Pancreas (tissue), 10 donors: ENCODE data around the gene ANKRD2. TPM values are rescaled to one million over a fixed set of nuclear protein-coding genes. Genes with fewer than 3 reads are reported as not detected.

ENCODE experiments used
- ATAC-seq, 4 donors: fragments of 200-7000 bp; cut with Tn5 transposase; one replicate each; pipeline versions ENCODE4 v1.8.0 to v1.9.1; 2020; ENCODE audit warnings: mild to moderate bottlenecking in 4 of 4, moderate library complexity in 4 of 4
- DNase-seq, 6 donors: peaks; one replicate each; pipeline ENCODE4 v3.0.0-alpha.2; 2020
- FAIRE-seq: peaks from 2 replicates; lab custom pipeline; 2012; peaks lifted over from hg19 to GRCh38; lab: Jason Lieb, UNC
- H3K27ac ChIP-seq, 4 donors: fragments of 200-600 bp; sonication (generic); 1 replicate in 3 of 4; 2 replicates in 1 of 4; pipeline versions ENCODE4 v1.5.0 to v1.8.0; 2020
- H3K27me3 ChIP-seq, 4 donors: fragments of 200-600 bp; one replicate each; pipeline ENCODE4 v1.8.0; 2021
- H3K36me3 ChIP-seq, 3 donors: fragments of 200-600 bp; sonication (generic) in 1 of 3; one replicate each; pipeline versions ENCODE4 v1.5.0 to v1.8.0; 2020 to 2021
- H3K4me1 ChIP-seq, 3 donors: fragments of 200-600 bp; one replicate each; pipeline ENCODE4 v1.8.0; 2021
- H3K4me3 ChIP-seq, 4 donors: fragments of 200-600 bp; sonication (generic) in 2 of 4; one replicate each; pipeline versions ENCODE4 v1.5.0 to v1.8.0; 2020 to 2021
- H3K9me3 ChIP-seq, 4 donors: fragments of 200-600 bp; one replicate each; pipeline ENCODE4 v1.8.0; 2021
- CTCF ChIP-seq, 4 donors: fragments of 200-600 bp; sonication (generic) in 3 of 4; IDR thresholded peaks; one replicate each; pipeline versions ENCODE4 v1.5.0 to v1.8.0; 2021; ENCODE audit warnings: antibody characterized with exemption in 4 of 4
- WGBS, 2 donors: extraction: QIAGEN DNeasy Blood & Tissue Kit; methylation state at CpG; one replicate each; pipeline ENCODE4 v1.1.7; 2013; 5-methylcytosine and 5-hydroxymethylcytosine counted together
- intact Hi-C, 3 donors: fragments of 100-400 bp; cut with DNase I; formaldehyde crosslinking; loops; one replicate each; pipeline versions ENCODE4 v1.11.1 to v1.14.2; 2022
- polyA plus RNA-seq, 2 donors: library from polyadenylated mRNA; stranded (reverse); fragments of 200-250 nt; gene quantifications; one replicate each; pipeline ENCODE4 v1.2.3, GENCODE V29; 2013
- total RNA-seq, 6 donors: library from RNA; stranded (reverse); fragmentation: NEBNext Ultra II Directional in 4 of 6; extraction: Animal tissue kit (Norgen Biotek cat#: 25700) in 4 of 6; gene quantifications; one replicate each; pipeline versions ENCODE4 v1.2.1 to v1.2.4, GENCODE V29; 2021 to 2023
- donor health status: healthy with polysubstance abuse.
- donor health status: DM: no; HTN: no; CAD: no; lungs with moderate emphysema.
- donor health status: DM: no; HTN: no; CAD: no.
- donor health status: control.
- donor health status: control.
- donor health status: Bipolar disorder and iron deficiency.
- donor health status: DM: yes; HTN: yes; CAD: no.
- donor health status: DM: no; HTN: no; CAD: no.
- donor health status: DM: no; HTN: no; CAD: no.
- donor health status: DM: yes; HTN: yes; CAD: no.

ANKRD2 gene
- total and polyA plus RNA-seq, 8 donors: 0.12 to 1.6 (median 0.39) TPM

GRCh38 chr10:97611473-97611872 lies 38.9 kb downstream of the ANKRD2 start:
- Histone ChIP-seq H3K4me1 (no peaks in the 10 kb centered on the region), H3K27ac (no peak overlapping the region), H3K36me3 (no peaks in the 10 kb centered on the region), H3K27me3 (no peaks in the 10 kb centered on the region), H3K9me3 (no peaks in the 10 kb centered on the region), H3K4me3 (no peak overlapping the region)
- intact Hi-C loops: no loop called here
- 85 to 89% methylated on average over 12 of the region's 12 CpGs for WGBS, 2 donors
- ATAC-seq (no peak), FAIRE-seq (no peak), DNase-seq (no peak)
- TF ChIP-seq CTCF (IDR thresholded peaks at IDR 0.05): no peak

DNA sequence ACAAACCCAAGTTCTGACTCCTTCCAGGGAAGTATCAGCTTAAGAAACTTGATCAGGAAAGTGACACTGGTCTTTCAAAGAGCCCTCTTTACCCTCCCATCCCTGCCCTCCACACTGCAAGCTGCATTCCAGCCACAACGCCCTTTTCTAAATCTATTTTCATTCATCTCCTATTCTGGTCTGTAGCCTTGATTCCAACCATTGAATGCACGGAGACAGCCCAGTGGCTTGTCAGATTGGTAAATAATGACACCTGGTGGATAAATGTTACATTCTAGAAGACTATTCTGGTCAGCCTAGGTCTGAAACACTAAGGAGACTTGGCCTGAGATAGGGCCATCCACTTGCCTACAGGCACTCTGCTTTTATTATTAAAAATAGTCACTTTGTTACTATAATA lies 39.8 kb downstream of the ANKRD2 start:
- FAIRE-seq: peak; percentile 17
- WGBS, 2 donors: 40 to 51% methylated on average over 2 of the region's 2 CpGs

GRCh38 chr10:97618285-97618684 lies 45.7 kb downstream of the ANKRD2 start:
- H3K9me3 ChIP-seq: no peaks in the 10 kb centered on the region
- intact Hi-C loops: no loop called here
- DNase-seq (no peak), FAIRE-seq (no peak), ATAC-seq (peak in 2 of 4 donors; percentile 57 to 82)
- H3K4me3 ChIP-seq: no peak overlapping the region
- H3K27ac ChIP-seq: no peak overlapping the region
- 77 to 80% methylated on average over 4 of the region's 4 CpGs for WGBS, 2 donors
- H3K27me3 ChIP-seq: no peaks in the 10 kb centered on the region
- H3K4me1 ChIP-seq: peaks cover 0 to 2% (median 0%) of the 10 kb centered on the region in 3 donors
- TF ChIP-seq CTCF (IDR thresholded peaks at IDR 0.05): no peak
- no peaks in the 10 kb centered on the region for H3K36me3 ChIP-seq

More for the DNA sequence above, 39.8 kb downstream of the ANKRD2 start:
- no peak for TF ChIP-seq CTCF (IDR thresholded peaks at IDR 0.05)
- ATAC-seq (peak in 3 of 4 donors; percentile 76 to 90 (median 81)), DNase-seq (no peak)
- intact Hi-C loops: no loop called here
- Histone ChIP-seq H3K27me3 (no peaks in the 10 kb centered on the region), H3K36me3 (no peaks in the 10 kb centered on the region), H3K4me3 (no peak overlapping the region), H3K4me1 (no peaks in the 10 kb centered on the region), H3K27ac (no peak overlapping the region), H3K9me3 (no peaks in the 10 kb centered on the region)

- no peak for FAIRE-seq
Measured at GRCh38 chr10:97618733-97619132, 46.2 kb downstream of the ANKRD2 start.

More at GRCh38 chr10:97618733-97619132, 46.2 kb downstream of the ANKRD2 start:
- peaks cover 0 to 3% (median 0%) of the 10 kb centered on the region in 3 donors for H3K4me1 ChIP-seq
- no peak overlapping the region for H3K4me3 ChIP-seq
- TF ChIP-seq CTCF (IDR thresholded peaks at IDR 0.05): no peak
- H3K36me3 ChIP-seq: no peaks in the 10 kb centered on the region
- intact Hi-C loops: no loop called here
- DNase-seq (no peak), ATAC-seq (no peak)
- 93 to 94% methylated on average over 4 of the region's 4 CpGs for WGBS, 2 donors
- H3K27ac ChIP-seq: no peak overlapping the region
- no peaks in the 10 kb centered on the region for H3K27me3 ChIP-seq
- H3K9me3 ChIP-seq: no peaks in the 10 kb centered on the region
